Putamen (tissue), 1 donor: ENCODE measurements around the gene EIF2AK2.

Experiments
- DNase-seq: peaks from one replicate; pipeline ENCODE4 v3.0.0-alpha.2; 2016; ENCODE audit warnings: low spot score

Gene EIF2AK2

DNA sequence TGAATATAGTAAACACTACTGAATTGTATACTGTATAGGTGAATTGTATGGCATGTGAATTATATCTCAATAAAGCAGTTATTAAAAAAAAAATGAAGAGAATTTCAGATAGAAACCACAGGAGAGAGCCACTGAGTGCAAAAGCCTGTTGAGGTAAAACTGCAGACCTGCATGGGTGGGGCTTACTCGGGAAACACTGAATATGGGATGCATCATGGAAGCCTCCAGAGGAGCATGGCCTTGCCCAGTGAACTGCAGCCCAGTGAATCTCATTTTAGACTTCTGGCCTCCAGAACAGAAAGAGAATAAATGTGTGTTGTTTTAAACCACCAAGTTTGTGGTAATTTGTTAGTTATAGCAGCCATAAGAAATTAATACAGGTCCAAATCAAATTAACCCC is 56.7 kb downstream of the EIF2AK2 start:
- no peak for DNase-seq

DNA sequence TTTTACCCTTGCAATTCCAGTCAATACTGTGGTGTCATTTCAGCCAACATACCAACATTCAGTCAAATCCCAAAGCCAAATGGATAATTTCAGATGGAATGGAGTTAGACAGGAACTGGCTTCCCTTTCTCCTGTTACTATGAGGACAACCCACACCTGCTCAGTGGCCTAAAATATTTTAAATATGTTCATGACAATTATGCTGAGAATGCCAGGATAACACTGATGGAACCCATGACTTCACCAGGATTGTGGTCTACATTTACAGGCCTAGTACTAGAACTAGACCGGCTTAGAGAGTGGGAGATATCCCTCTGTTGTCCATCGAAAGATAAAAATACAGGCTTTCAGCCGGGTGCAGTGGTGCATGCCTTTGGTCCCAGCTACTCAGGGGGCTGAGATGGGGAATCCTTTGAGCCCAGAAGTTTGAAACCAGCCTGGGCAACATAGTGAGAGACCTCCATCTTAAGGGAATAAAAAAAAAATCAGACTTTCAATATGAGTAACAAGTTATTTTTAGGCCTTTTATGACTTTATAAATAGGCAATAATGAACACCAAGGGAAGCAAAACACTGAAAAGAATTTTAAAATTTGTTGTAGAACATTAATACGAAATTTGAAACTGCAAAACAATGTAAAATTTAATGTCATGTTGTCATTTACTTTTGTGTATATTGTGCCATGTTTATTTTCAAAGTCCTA is 58.2 kb downstream of the EIF2AK2 start:
- no peak for DNase-seq

DNA sequence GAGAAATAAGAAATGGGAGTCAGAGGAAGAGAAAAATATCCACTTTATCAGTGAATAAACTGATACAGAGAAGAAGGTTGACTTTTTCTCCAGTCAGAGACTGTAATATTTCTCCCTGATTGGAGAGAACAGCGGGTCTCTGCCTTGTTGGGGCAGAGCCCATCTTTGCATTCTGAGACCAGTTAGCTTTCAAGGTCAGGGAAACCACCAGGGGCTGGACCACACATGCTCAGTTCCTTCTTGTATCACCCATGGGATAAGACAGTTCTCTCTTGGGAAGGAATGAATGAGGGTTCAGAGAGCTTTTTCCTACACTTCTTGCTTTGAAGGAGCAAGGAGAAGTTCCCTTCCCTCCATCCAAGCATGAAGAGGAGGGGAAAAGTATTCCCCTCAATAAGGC is 60.2 kb downstream of the EIF2AK2 start:
- DNase-seq: no peak

DNA sequence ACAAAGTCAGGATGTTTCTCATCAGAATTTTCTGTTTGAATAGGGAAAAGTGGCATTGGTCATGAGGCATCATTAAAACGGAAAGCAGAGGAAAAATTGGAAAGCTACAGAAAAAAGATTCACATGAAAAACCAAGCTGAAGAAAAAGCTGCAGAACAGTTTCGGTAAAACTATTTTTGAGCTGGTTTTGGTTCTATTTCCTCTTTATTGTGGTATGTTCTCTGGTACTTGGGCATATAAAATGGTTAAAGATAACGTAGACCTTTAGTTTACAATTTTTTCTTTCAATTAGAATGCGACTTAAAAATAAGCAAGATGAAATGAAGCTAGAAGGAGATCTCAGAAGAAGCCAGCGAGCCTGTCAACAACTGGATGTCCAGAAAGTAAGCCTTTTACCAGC is 64.9 kb downstream of the EIF2AK2 start:
- DNase-seq: no peak

DNA sequence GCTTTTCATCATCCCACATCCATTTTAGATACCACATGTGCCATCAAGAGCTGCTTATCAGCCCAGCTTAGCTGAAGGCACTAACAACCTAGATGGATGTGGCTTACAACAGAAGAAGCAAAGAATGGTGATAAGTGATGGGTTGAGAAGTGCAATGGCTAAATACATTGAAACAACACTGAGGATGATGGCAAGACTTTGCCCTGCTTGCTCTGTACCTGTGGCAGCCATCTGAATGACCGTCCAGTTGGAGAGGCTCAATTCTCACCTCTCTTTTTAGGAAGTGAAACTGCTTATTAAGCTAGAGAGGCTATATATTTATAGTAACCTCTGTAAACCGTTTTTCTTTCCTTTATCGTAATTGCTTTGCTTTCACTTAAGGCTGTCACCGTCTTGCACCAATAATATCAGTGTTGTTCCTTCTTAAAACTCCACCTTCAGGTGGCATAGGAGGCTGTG is 66.7 kb downstream of the EIF2AK2 start:
- no peak for DNase-seq

GRCh38 chr2:37085731-37086147 is 71.0 kb downstream of the EIF2AK2 start:
- no peak for DNase-seq

GRCh38 chr2:37084797-37085196 is 72.0 kb downstream of the EIF2AK2 start:
- no peak for DNase-seq

DNA sequence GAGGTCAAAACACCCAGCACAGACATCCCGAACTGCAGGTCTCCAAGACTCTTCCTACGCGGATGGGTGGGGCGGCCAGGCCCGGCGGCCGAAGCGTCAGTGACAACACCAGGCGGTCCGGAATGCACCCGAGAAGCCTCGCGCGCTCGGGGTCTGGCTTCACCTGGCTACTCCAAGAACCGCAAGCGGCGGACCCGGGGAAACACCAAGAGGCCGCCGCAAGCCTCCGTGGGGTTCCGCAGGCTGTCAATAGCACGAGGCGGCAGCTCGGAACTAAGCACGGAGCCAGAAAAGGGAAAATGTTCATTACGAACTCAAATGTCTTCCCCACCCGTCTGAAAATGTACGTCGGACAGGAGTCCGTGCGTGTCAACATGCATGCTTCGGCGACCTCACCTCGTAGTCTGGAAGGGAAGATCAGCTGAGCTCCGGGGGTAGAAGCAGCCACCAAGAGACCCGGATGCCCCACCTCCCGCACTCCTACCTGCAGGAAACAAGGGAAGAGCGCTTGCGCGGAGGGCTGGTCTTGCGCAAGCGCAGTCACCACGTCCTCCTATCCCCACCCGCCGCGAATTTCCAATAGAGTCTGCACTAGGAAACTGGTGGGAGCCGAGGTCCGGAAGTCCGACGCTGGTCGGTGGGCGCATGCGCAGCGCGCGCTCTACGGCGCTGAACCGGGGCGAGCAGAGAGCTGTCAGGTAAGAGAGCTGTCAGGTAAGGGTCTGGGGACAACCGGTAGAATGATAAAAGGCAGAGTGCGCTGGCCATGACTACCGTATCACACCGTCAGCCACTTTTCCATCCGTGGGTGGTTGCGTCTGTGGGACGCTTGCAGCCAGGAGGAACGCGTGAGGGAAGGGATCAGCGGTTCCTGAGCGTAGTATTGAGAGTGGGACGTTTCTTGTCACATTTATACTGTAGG is 72.6 kb downstream of the EIF2AK2 start, which contains the start of the genes GPATCH11 and HEATR5B:
TSS of gene GPATCH11 (plus strand) at position 646 of the 922 bp plus-strand sequence. CDS start 3,864 bp downstream, outside the sequence.
TSS of gene HEATR5B (minus strand) at position 500 of the 922 bp plus-strand sequence. CDS start 958 bp downstream, outside the sequence.
- DNase-seq: peak; percentile 97

GRCh38 chr2:37080689-37081088 is 76.1 kb downstream of the EIF2AK2 start:
- DNase-seq: no peak

- no peak for DNase-seq
These were observed 76.5 kb downstream of the EIF2AK2 start for GRCh38 chr2:37080266-37080665.

- no peak for DNase-seq
These were observed 85.8 kb downstream of the EIF2AK2 start for GRCh38 chr2:37070931-37071330.

DNA sequence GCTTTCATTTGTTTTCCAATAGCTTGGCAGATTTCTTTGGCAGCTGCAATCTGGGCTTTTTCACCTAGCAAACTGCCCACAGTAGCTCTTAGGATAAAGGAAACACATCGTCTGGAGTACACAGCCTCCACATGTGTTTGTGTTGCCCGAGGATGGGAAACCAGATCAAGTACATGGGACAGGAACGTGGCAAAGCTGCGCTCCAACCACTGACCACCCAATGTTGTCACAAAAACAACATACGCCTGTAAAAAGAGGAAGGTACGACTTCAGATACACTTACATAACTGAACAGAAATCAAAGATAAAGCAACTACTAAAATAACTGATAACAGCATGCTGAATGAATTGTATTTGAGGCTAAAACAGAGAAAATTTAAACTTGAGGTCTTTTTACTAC is 88.1 kb downstream of the EIF2AK2 start:
- DNase-seq: no peak

DNA sequence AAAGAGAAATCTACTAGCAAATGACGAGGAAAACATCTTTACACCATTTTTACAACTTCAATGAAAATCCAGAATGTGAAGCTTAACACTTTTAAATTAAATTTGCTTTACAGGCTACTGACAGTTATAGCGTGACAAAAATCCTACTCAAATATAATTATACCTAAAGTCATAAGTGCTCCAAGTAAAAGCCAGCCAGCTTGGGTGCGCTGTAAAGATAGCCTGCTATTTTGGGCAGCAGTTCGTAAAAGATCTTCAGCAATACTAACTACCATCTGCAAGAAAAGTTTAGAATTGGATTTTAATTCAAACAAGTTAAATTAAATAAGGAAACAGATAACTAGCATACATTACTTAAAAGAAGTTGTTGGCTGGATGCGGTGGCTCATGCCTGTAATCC is 95.0 kb downstream of the EIF2AK2 start:
- DNase-seq: no peak

DNA sequence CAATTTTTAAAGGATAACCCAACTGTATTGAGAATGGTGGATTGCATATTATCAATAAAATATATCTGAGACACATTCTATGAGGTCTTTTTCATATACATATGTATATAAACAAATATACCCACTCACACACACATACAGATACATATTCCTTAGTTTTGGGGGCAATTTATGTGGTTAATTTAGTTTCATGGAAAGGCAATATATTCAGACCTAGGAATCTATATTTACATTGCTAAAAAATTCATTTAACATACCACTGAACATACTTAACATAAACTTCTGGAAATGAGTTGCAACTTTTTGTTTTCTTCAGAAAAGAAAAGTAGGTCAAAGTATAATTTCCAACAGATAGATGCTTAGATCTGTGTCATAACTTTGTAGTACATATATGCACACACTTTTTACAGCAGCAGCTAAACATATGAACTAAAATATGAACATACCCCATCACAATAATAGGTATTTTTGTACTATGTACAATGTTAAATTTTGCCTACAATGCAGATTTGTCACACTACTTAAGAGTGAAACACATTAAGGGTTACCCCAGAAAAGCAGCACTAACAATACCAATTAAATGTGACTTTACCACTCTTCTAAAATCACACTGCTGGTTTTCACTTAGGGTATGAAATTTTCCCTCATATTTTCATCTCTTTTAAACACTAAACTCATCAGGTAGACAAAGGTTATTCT is 95.6 kb downstream of the EIF2AK2 start:
- DNase-seq: no peak

DNA sequence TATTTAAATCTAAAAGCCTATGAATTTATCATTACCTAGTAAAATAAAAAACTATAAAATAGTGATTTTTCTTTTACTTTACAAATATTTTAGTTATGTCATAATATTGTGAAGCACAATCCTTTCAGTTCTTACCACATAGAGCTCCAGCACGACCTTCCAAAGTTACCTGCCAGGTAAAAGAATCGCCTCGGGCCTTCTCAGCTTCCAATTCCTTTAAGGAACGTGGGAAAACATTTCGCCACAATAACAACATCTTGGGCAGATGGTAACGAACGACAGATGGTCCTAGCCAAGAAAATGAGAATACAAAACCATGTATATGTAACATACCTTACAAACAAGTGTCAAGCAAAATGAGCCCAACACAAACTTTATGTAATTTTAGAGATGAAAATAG is 96.3 kb downstream of the EIF2AK2 start:
- no peak for DNase-seq

DNA sequence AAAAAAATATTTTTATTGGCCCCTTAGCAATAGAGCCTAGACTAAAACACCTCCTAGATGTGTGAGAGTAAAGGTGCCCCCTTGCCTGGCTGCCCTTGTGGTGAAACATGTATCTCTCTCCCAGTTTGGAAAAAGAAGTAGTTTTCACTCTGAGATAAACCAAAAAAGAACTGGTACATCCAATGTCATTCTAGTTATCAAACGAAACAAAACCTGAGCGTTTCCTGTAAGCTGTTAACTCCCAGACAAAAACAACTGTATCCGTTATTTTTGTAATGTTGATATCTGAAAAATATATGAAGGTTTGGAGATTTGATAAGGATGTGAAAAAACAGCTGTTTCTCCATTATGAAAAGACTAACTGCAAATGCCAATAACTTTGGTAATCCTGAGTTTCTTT is 96.9 kb downstream of the EIF2AK2 start:
- no peak for DNase-seq

DNA sequence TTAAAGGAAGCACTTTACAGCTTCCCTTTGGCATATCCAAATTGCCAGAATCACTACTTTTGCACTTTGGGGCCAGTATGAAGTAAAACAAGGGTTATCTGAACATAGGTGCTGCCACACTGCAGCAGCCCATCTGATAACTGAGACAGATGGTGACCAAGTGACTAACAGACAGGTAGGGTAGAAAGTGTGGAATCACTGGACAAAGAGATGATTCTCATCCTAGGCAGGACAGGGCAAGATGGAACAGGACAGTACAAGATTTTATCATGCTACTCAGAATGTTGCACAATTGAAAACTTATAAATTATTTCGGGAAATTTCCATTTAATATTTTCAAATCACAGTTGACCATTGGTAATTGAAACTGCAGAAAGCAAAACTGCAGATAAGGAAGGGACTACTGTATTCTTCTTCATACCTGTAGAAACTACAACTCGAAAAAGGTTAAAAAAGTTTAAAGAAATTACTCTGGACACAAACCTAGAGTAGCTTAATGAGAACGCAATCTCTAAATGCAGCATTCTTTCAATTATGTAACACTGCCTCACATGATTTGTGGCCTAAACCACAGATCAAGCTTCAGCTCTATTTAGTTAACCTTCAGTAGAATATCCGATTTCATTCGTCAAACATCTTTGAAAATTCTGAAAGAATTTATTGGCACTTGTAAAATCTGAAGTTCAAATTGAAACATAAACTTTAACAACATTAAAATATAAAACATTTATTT is 104.0 kb downstream of the EIF2AK2 start:
- DNase-seq: no peak
